Mesothelial cell of epicardium (in vitro differentiated cells): ENCODE data around the gene ITK. TPM values are rescaled to one million over a fixed set of nuclear protein-coding genes. Genes with fewer than 3 reads are reported as not detected.

ENCODE experiments used
- DNase-seq, 2 experiments: peaks; one replicate each; pipeline ENCODE4 v3.0.0; 2021; ENCODE audit warnings: low spot score in 2 of 2; ENCODE audit not compliant: unreplicated experiment in 2 of 2
- H3K27ac Mint-ChIP-seq: 2 replicates; pipeline ENCODE4 v1.8.0; 2021; ENCODE audit warnings: mixed read lengths
- H3K27me3 Mint-ChIP-seq: 2 replicates; pipeline ENCODE4 v1.8.0; 2021; ENCODE audit warnings: low read depth, mixed read lengths
- H3K36me3 Mint-ChIP-seq: 2 replicates; pipeline ENCODE4 v1.8.0; 2021; ENCODE audit warnings: mixed read lengths
- H3K4me1 Mint-ChIP-seq: 2 replicates; pipeline ENCODE4 v1.8.0; 2021; ENCODE audit warnings: mixed read lengths
- H3K4me3 Mint-ChIP-seq: 2 replicates; pipeline ENCODE4 v1.8.0; 2021; ENCODE audit warnings: mild to moderate bottlenecking, moderate library complexity, mixed read lengths
- H3K9me3 Mint-ChIP-seq: 2 replicates; pipeline ENCODE4 v1.8.0; 2021; ENCODE audit warnings: mixed read lengths
- CTCF ChIP-seq: fragments of 200-600 bp; sonication (generic); IDR thresholded peaks from one replicate; pipeline ENCODE4 v1.5.0; 2021; ENCODE audit warnings: antibody characterized with exemption; ENCODE audit not compliant: unreplicated experiment
- total RNA-seq: library from RNA; stranded (reverse); gene quantifications from 3 replicates; pipeline ENCODE4 v1.2.1, GENCODE V29; 2021

The ITK gene
- total RNA-seq, 1 donor from 2014 or later, result 0.09 TPM

- H3K9me3 Mint-ChIP-seq, result peaks cover 18% of the 10 kb centered on the region
- H3K4me1 Mint-ChIP-seq, result no peaks in the 10 kb centered on the region
- H3K4me3 Mint-ChIP-seq, result no peak overlapping the region
- H3K27me3 Mint-ChIP-seq, result peaks cover 17% of the 10 kb centered on the region
- H3K36me3 Mint-ChIP-seq, result no peaks in the 10 kb centered on the region
- no peak overlapping the region for H3K27ac Mint-ChIP-seq
- DNase-seq, result no peak
- TF ChIP-seq CTCF, result no peak
Observed at GRCh38 chr5:157168286-157168685, 12.4 kb upstream of the ITK start.

- Mint-ChIP-seq H3K27me3 (peaks cover 14% of the 10 kb centered on the region), H3K9me3 (peaks cover 18% of the 10 kb centered on the region), H3K27ac (no peak overlapping the region), H3K36me3 (no peaks in the 10 kb centered on the region), H3K4me1 (no peaks in the 10 kb centered on the region), H3K4me3 (no peak overlapping the region)
- no peak for DNase-seq
- TF ChIP-seq CTCF, result no peak
Observed at GRCh38 chr5:157172403-157172802, 8.2 kb upstream of the ITK start.

DNA sequence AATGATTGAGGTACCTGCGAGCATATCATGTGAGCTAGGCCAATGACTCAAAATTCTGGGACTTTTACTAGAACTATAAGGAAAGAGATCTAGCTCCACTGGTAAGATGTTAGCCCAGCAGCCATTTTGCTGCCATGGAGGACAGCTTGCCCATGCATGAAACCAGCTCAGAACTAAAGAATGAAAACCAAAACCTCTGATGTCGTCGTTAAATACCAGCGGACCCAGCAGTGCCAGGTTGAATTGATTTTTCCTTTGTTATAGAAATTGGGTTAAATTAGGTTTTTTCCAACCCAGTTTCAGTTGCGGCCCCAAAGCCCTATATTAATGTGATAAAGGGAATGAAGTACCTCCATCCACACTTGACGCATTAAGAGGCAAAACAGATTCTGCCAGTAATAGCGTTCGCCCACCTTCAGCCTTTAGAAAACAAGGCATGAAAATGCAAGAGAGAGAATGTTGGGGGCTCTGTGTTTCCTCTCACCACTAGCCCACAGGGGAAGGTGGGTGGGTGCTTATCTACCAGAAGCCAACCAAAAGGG is 5.5 kb upstream of the ITK start:
- DNase-seq, result no peak
- Mint-ChIP-seq H3K27ac (no peak overlapping the region), H3K4me1 (no peaks in the 10 kb centered on the region), H3K9me3 (peaks cover 14% of the 10 kb centered on the region), H3K27me3 (peaks cover 36% of the 10 kb centered on the region), H3K36me3 (no peaks in the 10 kb centered on the region), H3K4me3 (no peak overlapping the region)
- no peak for TF ChIP-seq CTCF

DNA sequence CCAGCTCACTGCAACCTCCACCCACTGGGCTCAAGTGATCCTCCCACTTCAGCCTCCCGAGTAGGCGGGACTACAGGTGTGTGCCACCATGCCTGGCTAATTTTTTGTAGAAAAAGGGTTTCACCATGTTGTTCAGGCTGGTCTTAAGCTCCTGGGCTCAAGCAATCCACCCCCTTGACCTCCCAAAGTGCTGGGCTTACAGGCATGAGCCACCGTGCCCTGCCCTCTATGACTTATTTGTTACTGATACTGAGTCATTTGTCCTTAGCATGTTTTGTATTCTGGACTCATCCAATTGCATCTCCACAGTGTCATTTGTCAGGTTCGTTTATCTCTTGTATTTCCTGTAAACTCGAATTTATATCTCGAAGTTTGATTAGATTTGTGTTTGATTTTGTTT is 2.7 kb upstream of the ITK start:
- H3K4me3 Mint-ChIP-seq, result no peak overlapping the region

DNA sequence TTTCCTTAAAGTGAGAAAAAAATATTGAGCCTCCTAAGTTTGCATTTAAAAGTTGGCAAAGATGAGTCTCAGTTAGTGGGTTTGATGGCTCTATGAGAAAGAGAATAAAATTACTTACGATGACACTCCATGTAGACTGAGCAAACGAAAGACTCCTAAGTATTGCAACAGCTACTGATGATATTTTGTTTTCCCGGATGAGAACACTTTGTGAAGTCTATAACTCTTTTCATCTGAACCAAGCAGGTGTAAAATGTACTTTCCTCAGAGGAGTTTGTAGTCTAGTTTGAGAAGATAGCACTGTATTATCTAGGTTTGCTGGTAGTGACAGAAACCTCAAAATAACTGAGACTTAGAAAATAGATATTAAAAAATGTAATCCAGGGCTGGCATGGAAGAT is 1.7 kb upstream of the ITK start:
- Mint-ChIP-seq H3K36me3 (no peaks in the 10 kb centered on the region), H3K27me3 (peaks cover 57% of the 10 kb centered on the region), H3K9me3 (peaks cover 3% of the 10 kb centered on the region), H3K27ac (no peak overlapping the region), H3K4me3 (no peak overlapping the region), H3K4me1 (no peaks in the 10 kb centered on the region)
- no peak for DNase-seq
- TF ChIP-seq CTCF, result no peak

More for the DNA sequence above, 2.7 kb upstream of the ITK start:
- H3K4me1 Mint-ChIP-seq, result no peaks in the 10 kb centered on the region
- peaks cover 57% of the 10 kb centered on the region for H3K27me3 Mint-ChIP-seq
- DNase-seq, result no peak
- no peak overlapping the region for H3K27ac Mint-ChIP-seq
- no peaks in the 10 kb centered on the region for H3K36me3 Mint-ChIP-seq
- TF ChIP-seq CTCF, result no peak
- H3K9me3 Mint-ChIP-seq, result peaks cover 3% of the 10 kb centered on the region
